SHP77 treated with DMSO at 0.1 percent for 48 hours (cell line): ENCODE results near the gene CAPN14.

Source experiments
- DNase-seq: peaks from one replicate; lab custom pipeline; 2025; lab: John Stamatoyannopoulos, UW

The CAPN14 gene

GRCh38 chr2:31241625-31242270 is 24.4 kb upstream of the CAPN14 start:
- no peak for DNase-seq

- no peak for DNase-seq
These were observed 23.4 kb upstream of the CAPN14 start for GRCh38 chr2:31240381-31241365.

GRCh38 chr2:31239593-31240177 is 22.4 kb upstream of the CAPN14 start:
- no peak for DNase-seq

- no peak for DNase-seq
These were observed 21.7 kb upstream of the CAPN14 start for GRCh38 chr2:31238906-31239592.

GRCh38 chr2:31238126-31238905 is 21.0 kb upstream of the CAPN14 start:
- no peak for DNase-seq

GRCh38 chr2:31237348-31238017 is 20.2 kb upstream of the CAPN14 start:
- no peak for DNase-seq

- DNase-seq = no peak
These were observed 19.3 kb upstream of the CAPN14 start for GRCh38 chr2:31236433-31237205.

- no peak for DNase-seq
These were observed 18.2 kb upstream of the CAPN14 start for GRCh38 chr2:31235504-31235902.

GRCh38 chr2:31234683-31235503 is 17.6 kb upstream of the CAPN14 start:
- no peak for DNase-seq

- DNase-seq = peak; percentile 87
These were observed 16.7 kb upstream of the CAPN14 start, which contains the start of gene EHD3 for GRCh38 chr2:31233741-31234682. TSS of gene EHD3 (plus strand) at chr2:31234152. CDS start at chr2:31234622, 470 bp downstream.

- DNase-seq = peak; percentile 12
These were observed 15.9 kb upstream of the CAPN14 start for GRCh38 chr2:31233231-31233630.

- DNase-seq = no peak
These were observed 15.3 kb upstream of the CAPN14 start for GRCh38 chr2:31232586-31232985.

GRCh38 chr2:31231571-31232302 is 14.4 kb upstream of the CAPN14 start:
- no peak for DNase-seq

GRCh38 chr2:31230751-31231150 is 13.4 kb upstream of the CAPN14 start:
- DNase-seq = no peak

GRCh38 chr2:31228717-31229116 is 11.4 kb upstream of the CAPN14 start:
- no peak for DNase-seq

GRCh38 chr2:31227711-31228125 is 10.4 kb upstream of the CAPN14 start:
- DNase-seq = no peak

GRCh38 chr2:31227110-31227509 is 9.8 kb upstream of the CAPN14 start:
- no peak for DNase-seq
